CD14-positive monocyte (primary cell): ENCODE measurements around the gene SLC22A4. TPM values are rescaled to one million over a fixed set of nuclear protein-coding genes. Genes with fewer than 3 reads are reported as not detected.

Source experiments
- DNase-seq, 3 donors: peaks; one replicate each; pipeline ENCODE4 v3.0.0-alpha.2; 2011 to 2022
- H2AFZ ChIP-seq: 2 replicates; pipeline ENCODE4 v1.6.0; 2012; ENCODE audit warnings: mild to moderate bottlenecking, low read depth, low read length, inconsistent platforms; ENCODE audit not compliant: insufficient read depth, poor library complexity, severe bottlenecking
- H3K27ac ChIP-seq, 2 donors: 1 replicate in 1 of 2; 2 replicates in 1 of 2; pipeline ENCODE4 v1.5.1; 2012 to 2013; ENCODE audit warnings: low read length in 2 of 2, control low read depth in 1 of 2, inconsistent platforms in 1 of 2, low read depth in 1 of 2, mild to moderate bottlenecking in 1 of 2
- H3K27me3 ChIP-seq, 2 donors: one replicate each; pipeline versions ENCODE4 v1.6.0 to v1.6.1; 2011 to 2013; ENCODE audit warnings: low read length in 2 of 2; ENCODE audit not compliant: control insufficient read depth in 2 of 2, insufficient read depth in 2 of 2
- H3K36me3 ChIP-seq, 2 donors: replicated peaks in 1 of 2; 1 replicate in 1 of 2; 2 replicates in 1 of 2; pipeline versions ENCODE4 v1.5.1 to v1.6.1; 2012 to 2013; ENCODE audit warnings: low read length in 2 of 2, control low read depth in 1 of 2, inconsistent platforms in 1 of 2, mild to moderate bottlenecking in 1 of 2; ENCODE audit not compliant: insufficient read depth in 2 of 2, control insufficient read depth in 1 of 2
- H3K4me1 ChIP-seq, 2 donors: 1 replicate in 1 of 2; 2 replicates in 1 of 2; pipeline versions ENCODE4 v1.5.1 to v1.6.1; 2012 to 2013; ENCODE audit warnings: low read length in 2 of 2, control low read depth in 1 of 2, inconsistent platforms in 1 of 2, mild to moderate bottlenecking in 1 of 2, moderate library complexity in 1 of 2; ENCODE audit not compliant: insufficient read depth in 2 of 2, control insufficient read depth in 1 of 2
- H3K4me2 ChIP-seq: replicated peaks from 2 replicates; pipeline ENCODE3; 2012; ENCODE audit warnings: low read length, moderate library complexity, mild to moderate bottlenecking; ENCODE audit not compliant: poor library complexity, severe bottlenecking; ENCODE audit errors: extremely low read depth
- H3K4me3 ChIP-seq, 3 experiments: fragments of 200-600 bp in 1 of 3; sonication (generic) in 1 of 3; replicated peaks in 1 of 3; 1 replicate in 2 of 3; 2 replicates in 1 of 3; pipeline ENCODE4 v1.5.1; 2011 to 2013; ENCODE audit warnings: low read length in 3 of 3, mild to moderate bottlenecking in 3 of 3, control low read depth in 2 of 3, low read depth in 2 of 3, inconsistent platforms in 1 of 3, moderate library complexity in 1 of 3
- H3K79me2 ChIP-seq: 2 replicates; pipeline ENCODE4 v1.6.0; 2012; ENCODE audit warnings: mild to moderate bottlenecking, control low read depth, inconsistent platforms, low read length, moderate library complexity; ENCODE audit not compliant: insufficient read depth
- H3K9ac ChIP-seq: 2 replicates; pipeline ENCODE4 v1.6.0; 2017; ENCODE audit warnings: low read length, mild to moderate bottlenecking; ENCODE audit not compliant: insufficient read depth, poor library complexity, severe bottlenecking
- H3K9me3 ChIP-seq, 2 donors: replicated peaks in 1 of 2; 1 replicate in 1 of 2; 2 replicates in 1 of 2; pipeline versions ENCODE4 v1.5.1 to v1.6.1; 2012 to 2013; ENCODE audit warnings: low read length in 2 of 2, control low read depth in 1 of 2; ENCODE audit not compliant: control insufficient read depth in 1 of 2, insufficient read depth in 1 of 2
- H4K20me1 ChIP-seq: 2 replicates; pipeline ENCODE4 v1.6.0; 2012; ENCODE audit warnings: mild to moderate bottlenecking, low read length, control low read depth, moderate library complexity; ENCODE audit not compliant: insufficient read depth
- H3K27ac Mint-ChIP-seq, 7 donors: one replicate each; pipeline ENCODE4 v1.8.0; 2020; ENCODE audit warnings: mild to moderate bottlenecking in 7 of 7, mixed read lengths in 7 of 7, moderate library complexity in 6 of 7, inconsistent platforms in 2 of 7
- H3K27me3 Mint-ChIP-seq, 3 donors: one replicate each; pipeline ENCODE4 v1.8.0; 2021 to 2022; ENCODE audit warnings: low read depth in 3 of 3, mild to moderate bottlenecking in 3 of 3, mixed read lengths in 3 of 3, moderate library complexity in 3 of 3, inconsistent platforms in 1 of 3
- H3K36me3 Mint-ChIP-seq, 2 donors: one replicate each; pipeline ENCODE4 v1.8.0; 2020; ENCODE audit warnings: mixed read lengths in 2 of 2, inconsistent platforms in 1 of 2, mild to moderate bottlenecking in 1 of 2
- H3K4me1 Mint-ChIP-seq: one replicate; pipeline ENCODE4 v1.8.0; 2020; ENCODE audit warnings: mild to moderate bottlenecking, mixed read lengths
- H3K4me3 Mint-ChIP-seq, 2 donors: one replicate each; pipeline ENCODE4 v1.8.0; 2020; ENCODE audit warnings: mild to moderate bottlenecking in 2 of 2, mixed read lengths in 2 of 2, moderate library complexity in 1 of 2
- H3K9me3 Mint-ChIP-seq, 7 donors: one replicate each; pipeline ENCODE4 v1.8.0; 2020 to 2022; ENCODE audit warnings: mixed read lengths in 7 of 7, mild to moderate bottlenecking in 6 of 7, moderate library complexity in 6 of 7, inconsistent platforms in 2 of 7
- WGBS: methylation state at CpG from one replicate; pipeline ENCODE4 v1.1.5; 2013; ENCODE audit warnings: missing lambda C conversion rate; ENCODE audit not compliant: insufficient coverage; 5-methylcytosine and 5-hydroxymethylcytosine counted together
- intact Hi-C, 2 donors: fragments of 100-400 bp; cut with micrococcal nuclease; formaldehyde crosslinking; loops; one replicate each; pipeline versions ENCODE4 v1.15.0 to v1.15.1; 2023
- polyA plus RNA-seq, 3 donors: library from polyadenylated mRNA; depleted of rRNA in 1 of 3; unstranded in 2 of 3; stranded (reverse) in 1 of 3; fragments of 300-500 nt in 2 of 3; fragments of >200 nt in 1 of 3; fragmentation: Illumina TruSeq in 2 of 3; gene quantifications; 1 replicate in 2 of 3; 2 replicates in 1 of 3; pipeline ENCODE4 v1.2.3, GENCODE V29; 2012 to 2021
- TF ChIP-seq, protein P1 (sequence below): fragments of 200-600 bp; IDR thresholded peaks from one replicate; pipeline ENCODE4 v1.8.0; 2022; ENCODE audit warnings: antibody characterized with exemption, mild to moderate bottlenecking

Gene SLC22A4
- polyA plus RNA-seq, 3 donors: 7.2 to 13.0 (median 12.2) TPM

DNA sequence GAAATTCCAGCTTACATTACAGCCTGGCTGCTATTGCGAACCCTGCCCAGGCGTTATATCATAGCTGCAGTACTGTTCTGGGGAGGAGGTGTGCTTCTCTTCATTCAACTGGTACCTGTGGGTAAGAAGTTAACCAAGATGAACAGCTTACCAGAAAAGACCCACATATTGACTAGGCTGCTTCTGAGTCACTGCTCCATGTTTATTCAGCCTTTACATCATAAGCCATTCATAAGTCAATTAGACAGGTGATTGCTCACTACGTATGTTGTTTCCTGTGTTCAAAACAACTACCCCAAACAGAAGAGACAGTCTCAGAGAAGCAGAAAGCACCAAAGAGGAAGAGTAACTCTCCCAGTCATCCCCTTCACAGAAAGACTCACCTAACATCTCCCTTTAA is 40.6 kb downstream of the SLC22A4 start:
- peaks cover 63 to 81% of the 10 kb centered on the region in 2 donors for H3K36me3 Mint-ChIP-seq
- H3K9me3 Mint-ChIP-seq: no peaks in the 10 kb centered on the region
- Histone ChIP-seq H4K20me1 (no peaks in the 10 kb centered on the region), H3K9ac (no peak overlapping the region), H2AFZ (no peak overlapping the region), H3K4me1 (no peaks in the 10 kb centered on the region), H3K4me3 (no peak overlapping the region), H3K9me3 (no peaks in the 10 kb centered on the region), H3K4me2 (no peak overlapping the region), H3K27me3 (no peaks in the 10 kb centered on the region), H3K27ac (no peak overlapping the region), H3K79me2 (no peaks in the 10 kb centered on the region), H3K36me3 (peaks cover 70 to 85% of the 10 kb centered on the region in 2 donors)
- peaks cover 0 to 2% (median 1%) of the 10 kb centered on the region in 3 donors for H3K27me3 Mint-ChIP-seq
- TF ChIP-seq, protein P1, sequence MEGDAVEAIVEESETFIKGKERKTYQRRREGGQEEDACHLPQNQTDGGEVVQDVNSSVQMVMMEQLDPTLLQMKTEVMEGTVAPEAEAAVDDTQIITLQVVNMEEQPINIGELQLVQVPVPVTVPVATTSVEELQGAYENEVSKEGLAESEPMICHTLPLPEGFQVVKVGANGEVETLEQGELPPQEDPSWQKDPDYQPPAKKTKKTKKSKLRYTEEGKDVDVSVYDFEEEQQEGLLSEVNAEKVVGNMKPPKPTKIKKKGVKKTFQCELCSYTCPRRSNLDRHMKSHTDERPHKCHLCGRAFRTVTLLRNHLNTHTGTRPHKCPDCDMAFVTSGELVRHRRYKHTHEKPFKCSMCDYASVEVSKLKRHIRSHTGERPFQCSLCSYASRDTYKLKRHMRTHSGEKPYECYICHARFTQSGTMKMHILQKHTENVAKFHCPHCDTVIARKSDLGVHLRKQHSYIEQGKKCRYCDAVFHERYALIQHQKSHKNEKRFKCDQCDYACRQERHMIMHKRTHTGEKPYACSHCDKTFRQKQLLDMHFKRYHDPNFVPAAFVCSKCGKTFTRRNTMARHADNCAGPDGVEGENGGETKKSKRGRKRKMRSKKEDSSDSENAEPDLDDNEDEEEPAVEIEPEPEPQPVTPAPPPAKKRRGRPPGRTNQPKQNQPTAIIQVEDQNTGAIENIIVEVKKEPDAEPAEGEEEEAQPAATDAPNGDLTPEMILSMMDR: no peak
- intact Hi-C loops: no loop called here
- peak overlapping the region in 2 of 7 donors; percentile 47 to 84 for H3K27ac Mint-ChIP-seq
- 50% methylated on average over 1 of the region's 3 CpGs for WGBS
- no peak overlapping the region for H3K4me3 Mint-ChIP-seq
- no peaks in the 10 kb centered on the region for H3K4me1 Mint-ChIP-seq
- no peak for DNase-seq

DNA sequence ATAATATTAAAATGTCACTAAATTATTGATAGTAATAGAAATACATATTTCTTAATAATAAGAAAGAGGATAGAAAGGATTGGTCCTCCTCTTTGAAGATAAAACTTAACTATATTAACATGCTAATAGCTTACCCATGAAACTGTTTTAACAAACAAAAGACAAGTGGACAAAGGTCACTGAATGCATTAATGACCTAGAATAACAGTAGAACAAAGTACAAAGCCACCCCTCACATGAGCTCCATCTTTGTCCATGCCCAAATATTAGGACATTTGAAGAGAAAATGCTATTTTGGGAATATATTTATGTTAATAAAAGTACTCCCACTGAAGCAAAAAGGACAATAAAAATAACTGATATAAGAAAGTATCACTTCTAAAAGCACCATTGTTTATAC is 41.2 kb downstream of the SLC22A4 start:
- Histone ChIP-seq H2AFZ (no peak overlapping the region), H3K4me3 (no peak overlapping the region), H3K4me1 (no peaks in the 10 kb centered on the region), H3K36me3 (peaks cover 72 to 85% of the 10 kb centered on the region in 2 donors), H3K9me3 (no peaks in the 10 kb centered on the region), H3K4me2 (no peak overlapping the region), H4K20me1 (no peaks in the 10 kb centered on the region), H3K79me2 (no peaks in the 10 kb centered on the region), H3K9ac (no peak overlapping the region), H3K27me3 (no peaks in the 10 kb centered on the region), H3K27ac (no peak overlapping the region)
- Mint-ChIP-seq H3K27ac (no peak overlapping the region), H3K4me3 (no peak overlapping the region), H3K4me1 (no peaks in the 10 kb centered on the region), H3K9me3 (no peaks in the 10 kb centered on the region), H3K36me3 (peaks cover 63 to 80% of the 10 kb centered on the region in 2 donors), H3K27me3 (peaks cover 0 to 2% (median 1%) of the 10 kb centered on the region in 3 donors)
- TF ChIP-seq, protein P1: no peak
- DNase-seq: no peak
- intact Hi-C loops: no loop called here
